Omental fat pad (tissue), 4 donors: ENCODE results near the gene BMPER. TPM values are rescaled to one million over a fixed set of nuclear protein-coding genes. Genes with fewer than 3 reads are reported as not detected.

Experiments
- ATAC-seq: fragments of 150-250 bp; one replicate; pipeline ENCODE4 v1.9.1; 2016; ENCODE audit warnings: mild to moderate bottlenecking, moderate library complexity; ENCODE audit not compliant: low FRiP score
- DNase-seq: peaks from one replicate; pipeline ENCODE4 v3.0.0-alpha.2; 2019; ENCODE audit warnings: low spot score
- CTCF ChIP-seq, 3 donors: fragments of 450-650 bp; IDR thresholded peaks; one replicate each; pipeline ENCODE4 v1.5.1; 2016 to 2017; ENCODE audit warnings: antibody characterized with exemption in 3 of 3, mild to moderate bottlenecking in 3 of 3, moderate library complexity in 2 of 3
- total RNA-seq, 4 donors: library from RNA; depleted of rRNA; stranded (reverse); fragments of >200 nt; gene quantifications; one replicate each; pipeline ENCODE4 v1.1.0, GENCODE V29; 2016

BMPER gene
- total RNA-seq, 4 donors from 2014 or later, result 5.4 to 32.5 (median 16.6) TPM

GRCh38 chr7:33941418-33941817, 36.1 kb downstream of the BMPER start:
- DNase-seq (no peak), ATAC-seq (no peak)
- TF ChIP-seq CTCF (IDR thresholded peaks at IDR 0.05), result no peak

GRCh38 chr7:33946094-33946699, 40.9 kb downstream of the BMPER start:
- DNase-seq (no peak), ATAC-seq (no peak)
- no peak for TF ChIP-seq CTCF (IDR thresholded peaks at IDR 0.05)

GRCh38 chr7:33950047-33950714, 44.8 kb downstream of the BMPER start:
- no peak for DNase-seq
- TF ChIP-seq CTCF (IDR thresholded peaks at IDR 0.05), result no peak
- no peak for ATAC-seq

- no peak for DNase-seq
- ATAC-seq, result no peak
- no peak for TF ChIP-seq CTCF (IDR thresholded peaks at IDR 0.05)
Measured at GRCh38 chr7:33952824-33953223, 47.5 kb downstream of the BMPER start.

- ATAC-seq, result no peak
- no peak for DNase-seq
- no peak for TF ChIP-seq CTCF (IDR thresholded peaks at IDR 0.05)
Measured at GRCh38 chr7:33958104-33958503, 52.8 kb downstream of the BMPER start.

GRCh38 chr7:33959676-33960075, 54.3 kb downstream of the BMPER start:
- no peak for TF ChIP-seq CTCF (IDR thresholded peaks at IDR 0.05)
- DNase-seq (no peak), ATAC-seq (no peak)

GRCh38 chr7:33961948-33962347, 56.6 kb downstream of the BMPER start:
- no peak for TF ChIP-seq CTCF (IDR thresholded peaks at IDR 0.05)
- ATAC-seq, result no peak
- no peak for DNase-seq
